Stimulated activated CD4-positive, alpha-beta T cell treated with anti-CD3 and anti-CD28 coated beads, Interleukin-1b, Interleukin-23, amount 100 ng/mL, for 4 hours (primary cell): ENCODE results near the gene C19orf33.
A peak's percentile ranks its signal among the peaks of the same experiment; 100 is the strongest.
"Not testable (repeated sequence)": the region's sequence is repeated elsewhere in the genome, so short reads cannot be mapped to it uniquely, and the experiment has no call there.

Experiments used
- DNase-seq, 2 donors: peaks; one replicate each; pipeline ENCODE4 v3.0.0-alpha.2; 2020; ENCODE audit warnings: low read depth in 2 of 2

C19orf33 gene

DNA sequence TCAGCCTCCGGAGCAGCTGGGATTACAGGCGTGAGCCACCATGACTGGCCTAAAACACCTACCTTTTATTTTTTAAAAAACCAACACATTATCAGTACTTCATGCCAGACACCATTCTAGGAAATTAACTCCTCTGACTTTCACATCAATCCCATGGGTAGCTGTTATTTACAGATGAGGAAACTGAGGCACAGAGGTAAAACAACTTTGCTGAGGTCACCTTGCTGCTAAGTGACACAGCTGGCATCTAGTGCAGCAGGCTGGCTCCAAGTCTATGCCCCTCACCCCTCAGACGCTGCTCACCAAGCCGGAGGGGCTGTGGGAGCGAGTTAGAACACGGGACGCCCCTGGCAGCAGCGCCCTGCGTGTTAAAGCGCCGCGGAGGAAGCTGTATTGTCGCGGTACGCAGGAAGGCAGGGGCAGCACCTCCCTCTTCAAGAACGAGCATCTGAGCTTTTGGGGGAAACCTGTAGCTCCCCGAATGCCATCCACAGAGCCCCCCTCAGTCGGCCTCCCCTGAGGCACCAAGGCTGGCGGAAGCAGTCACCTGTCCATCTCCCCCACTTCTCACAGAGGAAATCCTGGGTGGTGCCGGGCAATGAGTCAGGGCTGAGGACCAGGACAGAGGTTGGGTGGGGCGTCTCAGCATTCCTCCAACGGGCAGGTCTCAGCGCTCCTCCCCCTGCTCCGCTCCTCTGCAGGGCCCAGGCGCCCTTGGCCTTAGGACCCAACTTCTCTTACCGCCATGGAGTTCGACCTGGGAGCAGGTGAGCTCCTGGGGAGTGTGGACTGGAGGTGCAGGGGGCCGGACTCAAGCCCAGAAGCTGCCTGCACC lies at the start of gene C19orf33:
C19orf33 (plus strand) TSS at position 735 of the 835 bp plus-strand sequence; CDS start at position 746, 11 bp downstream.
- no peak for DNase-seq

DNA sequence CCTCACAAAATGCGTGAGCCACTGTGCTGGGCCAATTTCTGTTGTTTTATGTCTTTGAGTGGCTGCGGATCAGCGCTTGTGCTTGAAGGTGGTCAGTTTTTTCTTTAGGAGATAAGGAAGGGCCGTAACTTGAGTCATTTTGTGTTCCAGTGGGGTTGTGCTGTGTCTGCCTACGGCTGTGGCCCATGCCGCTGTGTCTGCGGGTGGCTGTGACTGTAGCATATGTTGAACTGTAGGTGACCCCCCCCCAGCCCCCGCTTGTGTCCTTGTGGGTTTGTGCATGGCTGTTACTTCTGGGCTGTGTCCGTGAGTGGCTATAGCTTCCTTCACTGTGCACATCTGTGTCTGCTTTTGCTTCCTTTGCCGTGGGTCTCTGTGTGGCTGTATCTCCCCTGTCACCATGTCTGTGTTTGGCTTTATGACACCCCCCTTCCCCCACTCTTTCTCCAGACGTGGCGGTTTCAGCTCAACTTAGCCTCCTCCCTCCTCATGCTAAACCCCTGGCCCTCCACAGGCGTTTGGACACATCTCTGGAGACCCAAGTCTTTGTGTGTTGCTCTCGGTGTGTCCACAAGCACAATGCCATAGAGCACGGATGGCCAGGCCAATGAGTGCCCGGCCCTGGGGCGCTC lies 48.6 kb upstream of the C19orf33 start:
- no peak for DNase-seq

DNA sequence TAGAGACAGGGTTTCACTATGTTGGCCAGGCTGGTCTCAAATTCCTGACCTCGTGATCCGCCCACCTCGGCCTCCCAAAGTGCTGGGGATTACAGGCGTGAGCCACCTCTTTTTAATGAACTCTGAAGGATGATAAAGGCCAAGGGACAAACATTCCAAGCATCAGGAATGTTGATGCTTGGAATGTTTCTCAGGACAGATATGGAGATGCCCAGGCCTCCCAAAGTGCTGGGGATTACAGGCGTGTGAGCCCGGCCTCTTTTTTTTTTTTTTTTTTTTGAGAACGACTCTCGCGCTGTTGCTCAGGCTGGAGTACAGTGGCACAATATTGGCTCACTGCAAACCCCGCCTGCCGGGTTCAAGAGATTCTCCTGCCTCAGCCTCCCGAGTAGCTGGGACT lies 42.1 kb upstream of the C19orf33 start:
- not testable (repeated sequence) for DNase-seq

DNA sequence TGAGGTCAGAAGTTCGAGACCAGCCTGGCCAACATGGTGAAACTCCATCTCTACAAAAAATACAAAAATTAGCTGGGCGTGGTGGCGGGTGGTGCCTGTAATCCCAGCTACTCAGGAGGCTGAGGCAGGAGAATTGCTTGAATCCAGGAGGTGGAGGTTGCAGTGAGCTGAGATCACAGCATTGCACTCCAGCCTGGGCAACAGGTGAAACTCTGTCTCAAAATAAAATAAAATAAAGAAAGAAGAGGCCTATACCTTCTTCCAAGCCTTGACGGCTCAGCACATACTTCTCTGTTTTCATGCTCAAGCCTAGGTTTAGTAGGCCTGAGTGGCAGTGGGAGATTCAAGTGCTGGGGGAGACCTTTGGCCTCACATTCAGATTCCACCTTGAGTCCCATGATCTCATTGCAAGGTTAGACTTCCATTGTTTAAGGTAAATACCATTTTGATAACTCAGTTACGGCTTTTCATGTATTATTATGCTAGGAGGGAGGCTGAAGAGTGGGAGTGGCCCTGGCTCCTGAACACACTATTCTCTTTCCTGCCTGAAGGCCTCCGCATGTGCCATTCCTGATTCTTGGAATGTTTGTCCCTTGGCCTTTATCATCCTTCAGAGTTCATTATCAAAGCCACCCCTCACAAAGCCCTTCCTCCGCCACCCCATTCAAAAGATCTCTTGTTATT lies 41.3 kb upstream of the C19orf33 start:
- DNase-seq = no peak

DNA sequence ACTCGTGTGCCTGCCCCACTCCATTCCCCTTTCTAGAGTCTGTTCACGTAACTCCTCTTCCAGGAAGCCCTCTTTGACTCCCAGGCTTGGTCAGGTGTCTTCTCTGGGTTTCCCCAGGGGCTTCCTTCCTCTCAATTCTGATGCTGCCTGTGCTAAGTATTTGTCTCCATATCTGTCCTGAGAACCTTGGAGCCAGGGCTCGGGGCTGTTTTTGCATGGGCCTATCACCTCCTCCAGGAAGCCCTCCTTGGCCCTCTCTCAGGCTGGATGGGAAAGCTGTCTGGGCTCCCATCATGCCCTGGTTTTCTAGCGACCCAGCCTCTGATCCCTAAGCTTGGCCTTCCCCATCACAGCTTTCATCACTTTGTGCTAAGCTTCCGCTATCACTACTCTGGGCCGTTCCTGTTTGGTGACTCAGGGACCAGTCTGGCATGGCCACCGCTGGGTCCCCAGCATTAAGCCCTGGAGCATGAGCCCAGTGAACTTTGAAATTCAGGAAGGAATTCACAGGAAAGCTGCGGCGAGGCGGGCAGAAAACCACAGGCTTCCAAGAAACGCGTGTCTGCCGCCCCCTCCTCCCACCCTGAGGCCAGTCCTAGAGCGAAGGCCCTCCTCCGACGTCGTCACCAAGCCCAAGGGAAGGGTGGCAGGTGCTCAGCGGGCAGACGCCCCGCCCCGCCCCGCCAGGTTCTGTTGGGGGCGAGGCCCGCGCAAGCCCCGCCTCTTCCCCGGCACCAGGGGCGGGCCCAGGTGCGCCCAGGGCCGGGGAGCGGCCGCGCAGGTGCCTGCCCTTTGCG lies 40.2 kb upstream of the C19orf33 start:
- peak; percentile 69 to 70 for DNase-seq

DNA sequence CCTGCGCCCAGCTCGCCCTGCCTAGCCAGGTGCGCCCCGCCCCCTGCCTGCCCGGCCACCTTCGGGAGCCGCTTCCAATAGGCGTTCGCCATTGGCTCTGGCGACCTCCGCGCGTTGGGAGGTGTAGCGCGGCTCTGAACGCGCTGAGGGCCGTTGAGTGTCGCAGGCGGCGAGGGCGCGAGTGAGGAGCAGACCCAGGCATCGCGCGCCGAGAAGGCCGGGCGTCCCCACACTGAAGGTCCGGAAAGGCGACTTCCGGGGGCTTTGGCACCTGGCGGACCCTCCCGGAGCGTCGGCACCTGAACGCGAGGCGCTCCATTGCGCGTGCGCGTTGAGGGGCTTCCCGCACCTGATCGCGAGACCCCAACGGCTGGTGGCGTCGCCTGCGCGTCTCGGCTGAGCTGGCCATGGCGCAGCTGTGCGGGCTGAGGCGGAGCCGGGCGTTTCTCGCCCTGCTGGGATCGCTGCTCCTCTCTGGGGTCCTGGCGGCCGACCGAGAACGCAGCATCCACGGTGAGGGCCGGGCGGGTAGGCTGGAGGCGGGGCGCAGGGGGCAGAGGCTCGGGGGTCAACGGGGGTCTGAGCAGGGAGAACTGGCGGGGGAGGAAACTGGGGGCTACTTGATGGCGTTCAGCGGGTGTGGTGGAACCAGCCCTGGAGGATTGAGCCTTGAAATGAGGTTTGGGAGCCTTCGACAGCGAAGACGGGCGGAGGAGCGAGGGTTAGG lies 39.4 kb upstream of the C19orf33 start, which contains the start of gene SPINT2:
SPINT2 (plus strand) TSS at position 88 of the 727 bp plus-strand sequence; CDS start at position 408, 320 bp downstream.
- DNase-seq = peak; percentile 31 to 42

DNA sequence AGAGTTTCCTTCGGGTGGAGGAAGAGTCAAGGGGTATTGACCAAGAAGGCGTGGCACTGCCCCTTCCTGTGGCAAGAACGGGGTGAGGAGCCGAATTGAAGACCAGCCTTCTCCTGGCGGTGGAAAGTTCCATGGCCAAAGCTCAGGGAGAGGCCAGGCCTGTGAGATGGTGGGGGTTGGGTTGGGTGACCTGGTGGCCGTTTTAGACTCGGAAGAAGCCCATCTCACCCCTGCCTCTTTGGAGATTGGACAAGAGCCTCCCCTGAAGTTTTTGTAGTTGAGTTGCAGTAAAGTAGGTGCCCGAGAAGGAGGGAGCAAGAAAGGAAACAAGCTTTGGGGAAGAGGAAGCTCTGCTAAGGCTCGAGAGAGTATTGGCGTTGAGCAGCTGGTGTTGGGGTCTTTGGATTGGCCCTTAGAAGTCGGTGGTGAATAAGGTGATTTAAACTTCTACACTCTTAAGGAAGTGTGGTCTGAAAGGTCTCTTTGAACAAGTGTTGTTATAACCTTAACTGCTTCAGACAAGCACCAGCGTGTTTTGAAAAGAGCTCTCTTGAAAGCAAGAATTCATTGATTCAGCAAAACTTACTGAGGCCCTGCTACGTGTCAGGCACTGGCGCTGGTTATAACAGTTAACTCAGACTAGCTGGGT lies 38.7 kb upstream of the C19orf33 start:
- no peak for DNase-seq

DNA sequence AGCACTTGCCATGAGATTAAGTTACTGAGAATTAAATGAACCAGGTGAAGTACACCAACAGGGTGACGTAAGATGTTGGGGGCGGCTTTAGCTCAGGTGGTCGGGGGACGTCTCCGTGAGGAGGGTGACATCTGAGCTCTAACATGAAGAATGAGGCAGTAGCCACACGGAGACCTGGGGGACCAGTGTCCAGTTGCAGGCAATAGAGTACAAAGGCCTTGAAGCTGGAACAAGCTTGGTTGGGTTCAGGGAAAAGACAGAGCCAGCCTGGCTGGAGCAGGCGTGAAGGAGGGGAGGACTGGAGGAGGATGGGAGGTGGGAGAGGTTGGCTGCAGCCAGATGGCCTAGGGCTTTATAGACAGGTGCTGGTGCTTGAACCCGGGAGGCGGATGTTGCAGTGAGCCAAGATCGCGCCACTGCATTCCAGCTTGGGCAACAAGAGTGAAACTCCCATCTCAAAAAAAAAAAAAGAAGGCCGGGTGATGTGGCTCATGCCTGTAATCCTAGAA lies 38.1 kb upstream of the C19orf33 start:
- DNase-seq = no peak

DNA sequence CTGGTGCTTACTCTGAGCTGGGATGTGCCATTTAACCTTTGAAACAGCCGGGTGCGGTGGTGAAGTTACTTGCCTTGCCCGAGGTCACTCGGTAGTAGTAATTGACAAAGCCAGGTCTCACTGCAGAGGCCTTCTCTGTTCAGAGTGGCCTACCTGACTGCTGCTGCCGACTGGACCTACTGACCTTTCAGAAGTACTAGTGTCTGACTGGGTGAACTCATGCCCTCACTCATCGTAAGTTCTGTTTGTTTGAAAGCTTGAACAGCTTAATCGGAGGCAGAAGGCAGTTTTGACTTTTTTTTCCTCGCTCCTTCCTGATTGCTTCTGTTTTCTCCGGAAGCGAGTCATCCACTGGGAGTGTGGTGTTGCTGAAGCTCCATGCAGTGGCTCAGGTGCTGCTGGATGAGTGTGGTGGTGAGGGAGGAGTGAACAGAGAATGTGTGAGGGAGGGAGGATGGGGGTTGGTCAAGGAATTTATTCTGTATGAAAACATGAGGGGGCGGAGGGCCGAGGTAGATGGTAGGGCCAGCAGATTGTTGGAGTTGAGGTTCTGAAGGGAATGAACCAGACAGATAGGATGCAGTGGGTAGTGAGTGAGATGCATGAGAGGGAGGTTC lies 37.0 kb upstream of the C19orf33 start:
- no peak for DNase-seq

DNA sequence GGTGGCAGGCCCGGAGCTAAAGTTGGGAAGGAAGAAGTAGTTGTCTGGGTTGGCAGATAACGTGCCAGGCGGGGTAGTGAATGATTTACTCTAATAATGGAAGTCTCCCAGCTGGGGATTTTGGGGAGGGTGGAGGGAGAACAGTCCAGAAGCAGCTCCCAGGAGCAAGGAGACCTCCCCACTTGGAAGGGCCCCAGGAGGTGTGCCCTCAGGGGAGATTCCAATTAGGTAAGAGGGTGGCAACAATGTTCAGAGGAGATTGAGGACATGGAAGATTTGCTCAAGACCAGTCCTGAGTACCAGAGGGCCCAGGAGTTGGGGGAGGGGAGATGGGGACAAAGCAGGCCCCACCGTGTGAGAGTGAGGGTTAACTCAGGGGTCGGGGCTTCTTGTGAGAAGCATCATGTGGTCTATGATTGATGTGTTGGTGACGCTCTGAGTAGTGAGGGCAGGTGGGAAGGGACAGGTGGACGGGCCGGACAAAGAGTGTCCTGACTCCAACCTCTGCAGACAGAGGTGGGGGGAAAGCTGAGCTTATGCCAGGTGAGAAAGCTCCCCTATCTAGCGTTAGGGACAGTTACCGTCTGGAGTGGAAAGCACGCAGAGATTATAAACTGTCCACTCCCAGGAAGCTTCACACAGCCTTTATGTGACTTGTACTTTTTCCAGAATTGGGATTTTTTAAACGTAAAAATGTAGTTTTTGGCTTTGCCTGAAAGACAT lies 36.1 kb upstream of the C19orf33 start:
- no peak for DNase-seq

DNA sequence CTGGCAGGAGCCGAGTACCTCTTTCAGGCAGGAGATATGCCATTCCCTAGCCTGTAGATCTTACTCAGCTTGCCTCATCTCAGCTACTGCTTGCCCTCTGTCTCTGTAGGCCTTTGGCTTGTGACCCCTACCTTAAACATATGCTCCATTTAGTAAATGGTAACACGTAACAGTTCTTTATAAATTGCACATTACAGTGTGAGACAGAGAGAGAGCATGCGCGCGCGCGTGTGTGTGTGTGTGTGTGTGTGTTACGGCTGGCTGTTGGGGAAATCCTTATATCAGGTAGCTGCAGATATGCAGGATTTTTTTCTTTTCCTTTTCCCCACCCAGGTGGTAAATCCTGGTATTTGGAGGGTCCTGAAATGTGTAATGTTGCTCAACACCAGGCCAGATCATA lies 35.5 kb upstream of the C19orf33 start:
- DNase-seq = no peak

DNA sequence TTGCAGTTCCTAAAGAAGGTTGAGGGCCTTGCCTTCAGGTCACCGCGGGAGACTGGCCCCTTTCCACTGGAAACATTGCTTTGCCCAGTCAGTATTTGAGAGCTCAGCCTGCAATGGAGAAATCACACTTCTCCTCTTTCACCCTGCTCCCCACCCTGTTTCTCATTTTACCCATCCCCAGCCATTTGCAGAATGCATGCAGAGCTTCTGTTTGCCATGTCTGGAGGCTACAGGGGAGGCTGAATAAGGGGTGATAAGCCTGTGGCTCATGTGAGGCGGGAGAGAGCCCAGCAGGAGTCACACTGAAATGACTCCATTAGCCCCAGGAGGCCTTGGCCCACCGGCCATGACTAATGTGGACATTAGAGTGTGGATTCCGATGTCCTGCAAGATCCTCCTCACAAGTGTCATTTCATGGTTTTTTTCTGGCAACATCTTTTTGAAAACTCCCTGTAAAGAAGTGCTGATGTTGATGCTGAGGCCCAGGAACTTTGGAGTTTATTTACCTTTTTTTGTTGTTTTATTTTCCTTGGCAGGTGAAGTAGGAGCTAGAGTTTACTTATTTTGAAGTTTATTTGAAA lies 33.4 kb upstream of the C19orf33 start:
- DNase-seq = no peak

DNA sequence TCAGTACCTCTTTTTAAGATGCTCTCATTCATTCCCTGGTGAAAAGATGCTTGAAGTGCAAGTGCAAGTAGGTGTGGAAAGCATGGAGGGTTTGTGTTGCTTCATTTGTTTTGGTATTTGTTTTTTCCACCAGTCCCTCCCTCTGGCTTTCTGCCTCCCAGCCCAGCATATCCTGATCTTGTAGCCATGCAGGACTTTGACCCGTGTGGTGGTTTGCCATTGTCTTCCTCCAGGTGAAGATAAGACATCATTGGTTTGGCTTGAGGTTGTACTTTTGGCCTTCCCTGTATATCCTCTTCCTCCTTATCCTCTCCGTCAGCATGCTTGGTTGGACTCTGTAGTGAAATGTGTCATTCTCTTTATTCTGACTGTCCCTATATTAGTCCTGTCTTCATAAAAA lies 30.6 kb upstream of the C19orf33 start:
- no peak for DNase-seq

DNA sequence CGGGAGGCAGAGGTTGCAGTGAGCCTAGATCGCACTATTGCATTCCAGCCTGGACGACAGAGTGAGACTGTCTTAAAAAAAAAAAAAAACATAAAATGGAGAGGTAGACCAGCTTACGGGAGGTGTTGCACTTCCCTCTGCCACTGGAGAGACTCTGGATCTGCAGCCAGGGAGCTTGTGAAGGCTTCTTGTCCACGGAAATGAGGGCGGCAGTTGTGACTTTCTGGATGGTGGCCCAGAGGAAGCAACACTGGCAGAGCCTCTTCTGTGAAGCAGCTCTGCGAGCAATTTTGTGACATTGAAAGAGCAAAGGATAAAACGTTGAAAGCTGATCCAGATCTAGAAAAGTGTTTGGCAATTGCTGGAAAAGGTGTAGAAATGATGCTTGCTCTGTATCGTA lies 29.3 kb upstream of the C19orf33 start:
- no peak for DNase-seq

DNA sequence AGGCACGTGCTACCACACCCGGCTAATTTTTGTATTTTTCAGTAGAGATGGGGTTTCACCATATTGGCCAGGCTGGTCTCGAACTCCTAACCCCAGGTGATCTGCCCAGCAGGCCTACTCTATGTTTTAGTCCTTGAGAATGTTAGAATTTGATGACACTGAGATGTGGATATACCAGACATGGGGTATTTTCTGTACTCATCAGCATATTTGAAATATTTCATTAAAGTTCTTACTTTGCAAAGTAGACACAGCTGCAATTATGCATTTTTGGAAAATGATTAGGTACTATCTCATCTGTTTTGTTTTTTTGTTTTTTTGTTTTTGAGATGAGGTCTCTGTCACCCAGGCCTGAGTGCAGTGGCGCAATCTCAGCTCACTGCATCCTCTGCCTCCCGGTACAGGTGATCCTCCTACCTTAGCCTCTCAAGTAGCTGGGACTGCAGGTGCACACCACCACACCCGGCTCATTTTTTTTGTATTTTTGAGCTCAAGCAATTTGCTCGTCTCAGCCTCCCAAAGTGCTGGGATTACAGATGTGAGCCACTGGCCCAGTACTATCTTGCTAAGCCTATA lies 27.0 kb upstream of the C19orf33 start:
- no peak for DNase-seq

DNA sequence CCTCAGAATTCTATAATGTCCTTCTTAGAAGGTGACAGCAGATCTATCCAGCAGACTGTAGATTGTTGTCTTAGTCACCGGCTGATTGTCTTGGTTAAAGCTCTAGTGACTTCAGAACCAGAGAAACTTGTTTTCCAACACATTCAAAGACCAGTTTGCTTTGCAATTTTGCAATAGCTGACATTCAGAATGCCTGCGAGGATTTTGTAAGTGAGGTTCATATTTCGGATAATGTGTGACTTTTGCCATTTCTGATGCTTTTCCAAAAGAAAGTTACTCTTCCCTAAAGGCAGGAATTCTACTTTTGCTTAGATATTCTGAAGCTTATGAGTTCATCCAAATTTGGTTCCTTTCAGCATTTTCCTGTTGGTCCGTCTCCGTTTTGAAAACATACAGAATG lies 26.5 kb upstream of the C19orf33 start:
- no peak for DNase-seq

DNA sequence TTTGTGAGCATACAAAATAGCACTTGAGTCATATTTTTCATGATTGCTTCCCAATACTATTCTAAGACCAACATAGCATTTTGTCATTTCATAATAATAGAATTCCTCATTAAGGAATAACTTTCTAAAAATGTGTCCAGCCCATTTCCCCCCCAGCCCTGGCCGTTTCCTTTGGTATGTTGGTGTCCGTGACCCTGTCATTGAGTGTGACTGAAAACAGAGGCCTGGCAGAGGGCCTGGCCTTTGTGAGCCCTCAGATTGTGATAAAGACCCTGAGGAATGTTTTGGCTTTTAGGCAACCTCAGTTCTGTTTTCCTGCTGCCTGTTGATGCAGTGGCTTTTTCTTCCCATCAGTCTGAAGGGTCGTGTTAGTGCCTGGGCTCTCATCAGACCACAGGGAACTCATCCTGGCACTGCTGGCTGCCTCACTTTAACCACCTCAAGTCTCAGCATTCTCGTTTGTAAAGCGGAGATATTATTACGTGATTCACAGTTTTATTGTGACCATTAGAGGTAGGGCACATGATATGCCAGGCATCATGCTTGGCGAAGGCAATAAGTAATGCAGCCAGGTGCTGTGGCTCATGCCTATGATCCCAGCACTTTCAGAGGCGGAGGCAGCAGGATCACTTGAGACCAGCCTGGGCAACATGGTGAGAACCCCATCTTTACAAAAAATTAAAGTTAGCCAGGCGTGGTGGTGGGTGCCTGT lies 25.9 kb upstream of the C19orf33 start:
- no peak for DNase-seq

DNA sequence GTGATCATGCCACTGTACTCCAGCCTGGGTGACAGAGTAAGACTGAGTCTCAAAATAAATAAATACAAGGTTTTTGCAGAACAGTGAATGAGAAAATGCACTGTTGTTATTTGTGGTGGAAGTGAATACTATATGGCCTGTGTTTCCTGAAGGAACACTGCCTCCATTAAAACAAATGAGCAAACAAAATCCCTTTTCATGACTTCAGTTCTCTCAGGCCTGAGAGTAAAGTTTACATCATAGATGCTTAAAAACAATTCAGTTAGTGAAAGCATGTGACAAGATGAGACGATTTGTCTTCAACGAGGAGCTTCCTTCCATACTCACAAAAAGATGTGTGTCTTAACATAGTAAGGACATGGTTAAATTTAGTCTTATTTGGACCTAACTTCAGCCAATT lies 25.3 kb upstream of the C19orf33 start:
- no peak for DNase-seq
